ENCODE results near the gene MLLT3.

The MLLT3 gene

DNA sequence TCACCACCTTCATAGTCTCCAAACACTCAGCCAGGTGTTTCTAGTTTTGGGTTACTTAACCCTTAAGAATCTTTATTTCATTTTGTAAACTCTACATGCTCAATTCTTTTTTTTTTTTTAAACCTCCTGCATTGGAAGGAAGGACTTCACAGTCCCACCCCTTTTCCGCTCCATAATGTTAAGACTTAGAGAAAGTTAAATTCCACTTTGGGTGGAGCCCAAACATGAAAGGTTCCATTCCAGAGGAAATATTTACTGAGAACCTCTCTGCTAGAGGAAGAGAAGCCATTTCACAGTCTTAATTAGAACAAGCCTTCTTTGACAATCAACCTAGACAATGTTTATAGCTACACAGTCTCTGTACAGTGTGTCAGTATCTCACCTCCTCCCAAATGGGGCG is 312.3 kb downstream of the MLLT3 start:
- H4K20me1 ChIP-seq (ENCODE audit: insufficient read depth, low read length, poor library complexity, severe bottlenecking) = no peaks in the 10 kb centered on the region
- H3K4me3 ChIP-seq (ENCODE audit: low read length, poor library complexity, severe bottlenecking) = no peak overlapping the region
- peaks cover 4% of the 10 kb centered on the region for H3K4me1 ChIP-seq (ENCODE audit: insufficient read depth, low read length, poor library complexity, severe bottlenecking)
- no peaks in the 10 kb centered on the region for H3K9me3 ChIP-seq (ENCODE audit: insufficient read depth, low read depth, low read length)
- no peaks in the 10 kb centered on the region for H3K27me3 ChIP-seq (ENCODE audit: insufficient read depth, low read length, poor library complexity, severe bottlenecking)
- no peaks in the 10 kb centered on the region for H3K36me3 ChIP-seq (ENCODE audit: insufficient read depth, low read length)
- H3F3A ChIP-seq (ENCODE audit: low read depth) = no peaks in the 10 kb centered on the region
- TF ChIP-seq EZH2phosphoT487 (IDR thresholded peaks at IDR 0.05; ENCODE audit: borderline replicate concordance) = no peak
- TF ChIP-seq, protein P1, sequence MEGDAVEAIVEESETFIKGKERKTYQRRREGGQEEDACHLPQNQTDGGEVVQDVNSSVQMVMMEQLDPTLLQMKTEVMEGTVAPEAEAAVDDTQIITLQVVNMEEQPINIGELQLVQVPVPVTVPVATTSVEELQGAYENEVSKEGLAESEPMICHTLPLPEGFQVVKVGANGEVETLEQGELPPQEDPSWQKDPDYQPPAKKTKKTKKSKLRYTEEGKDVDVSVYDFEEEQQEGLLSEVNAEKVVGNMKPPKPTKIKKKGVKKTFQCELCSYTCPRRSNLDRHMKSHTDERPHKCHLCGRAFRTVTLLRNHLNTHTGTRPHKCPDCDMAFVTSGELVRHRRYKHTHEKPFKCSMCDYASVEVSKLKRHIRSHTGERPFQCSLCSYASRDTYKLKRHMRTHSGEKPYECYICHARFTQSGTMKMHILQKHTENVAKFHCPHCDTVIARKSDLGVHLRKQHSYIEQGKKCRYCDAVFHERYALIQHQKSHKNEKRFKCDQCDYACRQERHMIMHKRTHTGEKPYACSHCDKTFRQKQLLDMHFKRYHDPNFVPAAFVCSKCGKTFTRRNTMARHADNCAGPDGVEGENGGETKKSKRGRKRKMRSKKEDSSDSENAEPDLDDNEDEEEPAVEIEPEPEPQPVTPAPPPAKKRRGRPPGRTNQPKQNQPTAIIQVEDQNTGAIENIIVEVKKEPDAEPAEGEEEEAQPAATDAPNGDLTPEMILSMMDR (conservative IDR thresholded peaks at IDR 0.05; ENCODE audit: low read length) = no peak
- no peak overlapping the region for H3K4me2 ChIP-seq (ENCODE audit: low read depth, low read length, poor library complexity, severe bottlenecking)
- no peaks in the 10 kb centered on the region for H3K79me2 ChIP-seq (ENCODE audit: insufficient read depth, low read length)
- no peak overlapping the region for H2AFZ ChIP-seq (ENCODE audit: low read length)
- H3K9me2 ChIP-seq (replicated peaks; ENCODE audit: low read depth, low read length) = no peaks in the 10 kb centered on the region
- no peak overlapping the region for H3K9ac ChIP-seq (ENCODE audit: low read depth, low read length, poor library complexity, severe bottlenecking)

DNA sequence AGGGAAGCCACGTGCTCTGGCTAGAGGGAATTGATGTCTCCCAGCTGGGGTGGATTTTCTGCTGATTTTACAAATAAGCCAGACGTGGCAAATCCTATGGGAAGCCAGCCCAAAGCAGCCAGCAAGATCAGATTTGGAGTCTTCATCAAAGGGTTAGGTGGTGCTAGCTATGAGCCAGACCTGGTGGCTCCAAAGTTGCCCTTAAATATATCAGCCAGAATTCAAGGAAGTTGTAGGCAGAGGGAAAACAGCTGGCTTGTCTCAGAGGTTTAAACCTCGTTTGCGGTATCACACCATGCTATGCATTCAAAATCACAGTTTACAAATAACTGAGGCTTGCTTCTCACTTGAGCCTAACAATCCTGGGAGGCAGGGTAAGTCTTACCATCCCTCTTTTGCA is 313.2 kb downstream of the MLLT3 start:
- Histone ChIP-seq H3K9ac (ENCODE audit: low read depth, low read length, poor library complexity, severe bottlenecking) (no peak overlapping the region), H3K9me2 (replicated peaks; ENCODE audit: low read depth, low read length) (no peaks in the 10 kb centered on the region), H3K4me2 (ENCODE audit: low read depth, low read length, poor library complexity, severe bottlenecking) (no peak overlapping the region), H3K79me2 (ENCODE audit: insufficient read depth, low read length) (no peaks in the 10 kb centered on the region), H3K9me3 (ENCODE audit: insufficient read depth, low read depth, low read length) (no peaks in the 10 kb centered on the region), H3F3A (ENCODE audit: low read depth) (no peaks in the 10 kb centered on the region), H3K36me3 (ENCODE audit: insufficient read depth, low read length) (no peaks in the 10 kb centered on the region), H3K4me3 (ENCODE audit: low read length, poor library complexity, severe bottlenecking) (no peak overlapping the region), H3K27me3 (ENCODE audit: insufficient read depth, low read length, poor library complexity, severe bottlenecking) (no peaks in the 10 kb centered on the region), H4K20me1 (ENCODE audit: insufficient read depth, low read length, poor library complexity, severe bottlenecking) (no peaks in the 10 kb centered on the region), H2AFZ (ENCODE audit: low read length) (no peak overlapping the region), H3K4me1 (ENCODE audit: insufficient read depth, low read length, poor library complexity, severe bottlenecking) (no peaks in the 10 kb centered on the region)
- no peak for TF ChIP-seq EZH2phosphoT487 (IDR thresholded peaks at IDR 0.05; ENCODE audit: borderline replicate concordance)
- TF ChIP-seq, protein P1 (conservative IDR thresholded peaks at IDR 0.05; ENCODE audit: low read length) = no peak

DNA sequence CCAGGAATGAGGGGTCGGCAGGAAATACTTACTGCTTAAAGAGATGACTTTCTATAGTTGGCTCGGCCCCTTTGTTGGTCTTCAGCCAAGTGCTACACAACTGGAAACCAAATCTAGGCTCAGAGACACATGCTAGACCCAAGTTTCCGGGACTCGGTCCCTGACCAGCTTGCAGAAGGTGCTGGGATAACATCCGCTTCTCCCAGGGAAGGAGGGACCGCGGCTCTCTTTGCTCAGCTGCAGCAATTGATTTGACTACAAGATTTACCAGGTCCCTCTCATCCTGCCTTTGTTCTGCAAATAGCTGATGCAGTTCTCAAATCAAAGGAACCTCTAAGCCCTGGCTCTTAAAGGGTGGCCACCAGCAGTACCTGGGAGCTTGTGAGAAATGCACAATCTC is 314.7 kb downstream of the MLLT3 start:
- no peak overlapping the region for H3K4me2 ChIP-seq (ENCODE audit: low read depth, low read length, poor library complexity, severe bottlenecking)
- H3K9me3 ChIP-seq (ENCODE audit: insufficient read depth, low read depth, low read length) = no peaks in the 10 kb centered on the region
- H3K36me3 ChIP-seq (ENCODE audit: insufficient read depth, low read length) = no peaks in the 10 kb centered on the region
- no peaks in the 10 kb centered on the region for H3K9me2 ChIP-seq (replicated peaks; ENCODE audit: low read depth, low read length)
- H4K20me1 ChIP-seq (ENCODE audit: insufficient read depth, low read length, poor library complexity, severe bottlenecking) = no peaks in the 10 kb centered on the region
- no peak overlapping the region for H2AFZ ChIP-seq (ENCODE audit: low read length)
- H3K27me3 ChIP-seq (ENCODE audit: insufficient read depth, low read length, poor library complexity, severe bottlenecking) = no peaks in the 10 kb centered on the region
- H3K4me3 ChIP-seq (ENCODE audit: low read length, poor library complexity, severe bottlenecking) = no peak overlapping the region
- TF ChIP-seq, protein P1 (conservative IDR thresholded peaks at IDR 0.05; ENCODE audit: low read length) = no peak
- TF ChIP-seq EZH2phosphoT487 (IDR thresholded peaks at IDR 0.05; ENCODE audit: borderline replicate concordance) = no peak
- H3K4me1 ChIP-seq (ENCODE audit: insufficient read depth, low read length, poor library complexity, severe bottlenecking) = no peaks in the 10 kb centered on the region
- H3K9ac ChIP-seq (ENCODE audit: low read depth, low read length, poor library complexity, severe bottlenecking) = no peak overlapping the region
- no peaks in the 10 kb centered on the region for H3K79me2 ChIP-seq (ENCODE audit: insufficient read depth, low read length)
- no peaks in the 10 kb centered on the region for H3F3A ChIP-seq (ENCODE audit: low read depth)

All from Loucy (cell line).